Middle frontal gyrus (tissue), 1 donor: ENCODE measurements around the gene ALPK3.

Experiments used
- DNase-seq: peaks from one replicate; pipeline ENCODE4 v3.0.0-alpha.2; 2015; ENCODE audit warnings: low spot score; ENCODE audit errors: extremely low spot score

ALPK3 gene, protein sequence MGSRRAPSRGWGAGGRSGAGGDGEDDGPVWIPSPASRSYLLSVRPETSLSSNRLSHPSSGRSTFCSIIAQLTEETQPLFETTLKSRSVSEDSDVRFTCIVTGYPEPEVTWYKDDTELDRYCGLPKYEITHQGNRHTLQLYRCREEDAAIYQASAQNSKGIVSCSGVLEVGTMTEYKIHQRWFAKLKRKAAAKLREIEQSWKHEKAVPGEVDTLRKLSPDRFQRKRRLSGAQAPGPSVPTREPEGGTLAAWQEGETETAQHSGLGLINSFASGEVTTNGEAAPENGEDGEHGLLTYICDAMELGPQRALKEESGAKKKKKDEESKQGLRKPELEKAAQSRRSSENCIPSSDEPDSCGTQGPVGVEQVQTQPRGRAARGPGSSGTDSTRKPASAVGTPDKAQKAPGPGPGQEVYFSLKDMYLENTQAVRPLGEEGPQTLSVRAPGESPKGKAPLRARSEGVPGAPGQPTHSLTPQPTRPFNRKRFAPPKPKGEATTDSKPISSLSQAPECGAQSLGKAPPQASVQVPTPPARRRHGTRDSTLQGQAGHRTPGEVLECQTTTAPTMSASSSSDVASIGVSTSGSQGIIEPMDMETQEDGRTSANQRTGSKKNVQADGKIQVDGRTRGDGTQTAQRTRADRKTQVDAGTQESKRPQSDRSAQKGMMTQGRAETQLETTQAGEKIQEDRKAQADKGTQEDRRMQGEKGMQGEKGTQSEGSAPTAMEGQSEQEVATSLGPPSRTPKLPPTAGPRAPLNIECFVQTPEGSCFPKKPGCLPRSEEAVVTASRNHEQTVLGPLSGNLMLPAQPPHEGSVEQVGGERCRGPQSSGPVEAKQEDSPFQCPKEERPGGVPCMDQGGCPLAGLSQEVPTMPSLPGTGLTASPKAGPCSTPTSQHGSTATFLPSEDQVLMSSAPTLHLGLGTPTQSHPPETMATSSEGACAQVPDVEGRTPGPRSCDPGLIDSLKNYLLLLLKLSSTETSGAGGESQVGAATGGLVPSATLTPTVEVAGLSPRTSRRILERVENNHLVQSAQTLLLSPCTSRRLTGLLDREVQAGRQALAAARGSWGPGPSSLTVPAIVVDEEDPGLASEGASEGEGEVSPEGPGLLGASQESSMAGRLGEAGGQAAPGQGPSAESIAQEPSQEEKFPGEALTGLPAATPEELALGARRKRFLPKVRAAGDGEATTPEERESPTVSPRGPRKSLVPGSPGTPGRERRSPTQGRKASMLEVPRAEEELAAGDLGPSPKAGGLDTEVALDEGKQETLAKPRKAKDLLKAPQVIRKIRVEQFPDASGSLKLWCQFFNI (N-terminal part only)

DNA sequence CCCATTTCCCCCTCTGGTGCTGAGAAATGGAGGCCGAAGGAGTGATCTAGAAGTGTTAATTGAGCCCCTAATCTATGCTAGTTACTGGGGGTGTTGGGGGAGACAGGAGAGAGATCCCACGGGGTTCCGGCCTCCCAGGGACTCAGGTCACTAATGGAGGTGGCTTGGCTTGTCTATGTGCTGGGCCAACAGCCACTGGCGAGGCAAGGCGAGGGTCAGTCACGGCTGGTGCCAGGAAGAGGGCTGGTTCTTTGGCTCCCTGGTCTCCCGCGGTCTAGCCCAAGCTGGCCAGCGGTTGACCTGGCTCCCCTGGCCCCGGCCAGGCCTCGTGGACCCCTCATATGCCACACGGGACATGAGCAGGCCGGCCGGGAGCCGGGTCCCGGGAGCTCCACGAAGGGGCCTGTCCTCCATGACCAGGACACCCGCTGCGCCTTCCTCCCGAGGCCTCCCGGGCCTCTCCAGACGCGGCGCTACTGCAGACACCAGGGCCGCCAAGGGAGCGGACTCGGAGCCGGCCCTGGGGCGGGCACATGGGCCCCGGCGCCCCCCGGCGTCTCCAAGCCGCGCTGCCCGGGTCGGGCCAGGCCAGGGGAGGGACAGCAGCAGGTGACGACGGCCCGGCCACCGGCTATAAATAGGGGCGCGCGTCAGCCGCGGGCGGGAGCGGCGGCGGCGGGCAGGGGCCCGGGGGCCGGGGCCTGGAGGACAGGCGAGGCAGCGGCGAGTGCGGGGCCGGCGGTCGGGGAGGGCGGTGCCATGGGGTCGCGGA lies at the start of gene ALPK3:
ALPK3 (plus strand) TSS at position 663 of the 772 bp plus-strand sequence; CDS start at position 760, 97 bp downstream.
- no peak for DNase-seq

DNA sequence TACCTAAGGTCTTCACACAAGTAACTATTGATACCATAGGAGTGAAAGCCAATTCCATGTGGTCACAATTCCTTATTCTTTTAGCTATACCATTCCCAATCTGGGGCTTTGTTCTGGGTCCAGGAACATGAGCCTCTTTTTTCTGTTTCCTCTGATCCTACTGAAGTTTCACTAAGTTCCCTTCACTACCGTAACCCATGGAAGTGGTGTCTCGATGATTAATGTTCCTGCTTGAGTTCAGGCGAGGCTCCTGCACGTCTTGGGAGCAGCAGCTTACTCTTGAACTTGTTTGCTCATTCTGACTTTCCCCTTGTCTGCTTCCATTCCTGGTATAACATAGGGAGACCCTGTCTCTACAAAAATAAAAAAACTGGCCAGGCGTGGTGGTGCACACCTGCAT lies 45.1 kb upstream of the ALPK3 start:
- DNase-seq, result no peak

DNA sequence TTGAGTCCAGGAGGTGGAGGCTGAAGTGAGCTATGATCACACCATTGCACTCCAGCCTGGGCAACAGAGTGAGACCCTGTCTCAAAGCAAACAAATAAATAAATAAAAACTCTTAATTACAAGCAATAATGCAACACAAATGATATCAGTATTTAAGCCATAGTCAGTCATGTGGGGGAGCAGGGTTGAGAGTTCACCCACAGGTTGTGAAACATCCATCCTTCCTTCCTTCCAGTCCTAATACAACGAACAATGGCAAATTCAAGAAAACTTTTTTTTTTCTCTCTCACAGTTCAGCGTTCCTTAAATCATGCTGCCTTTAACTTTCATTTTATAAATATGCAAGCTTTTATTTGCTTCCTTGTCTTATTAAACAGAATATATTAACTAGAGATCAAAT lies 44.7 kb upstream of the ALPK3 start:
- DNase-seq, result no peak

DNA sequence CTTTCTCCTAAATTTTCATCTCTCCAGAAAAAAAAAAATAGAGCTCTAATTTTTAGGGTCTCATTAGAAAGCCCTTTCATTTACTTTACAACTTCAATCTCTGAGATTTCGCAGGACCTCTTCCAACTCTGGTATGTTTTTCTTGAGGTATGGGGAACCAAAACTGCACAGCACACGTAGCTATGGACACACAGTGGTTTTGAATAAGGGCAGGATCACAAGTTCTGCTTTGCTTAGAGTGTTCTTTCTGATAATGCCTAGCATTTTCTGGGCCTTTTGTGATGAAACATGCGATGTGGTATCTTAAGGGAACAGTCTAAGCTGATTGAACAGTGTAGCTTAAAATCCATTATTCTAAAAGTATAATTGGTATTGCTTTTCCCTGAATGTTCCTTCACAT lies 43.4 kb upstream of the ALPK3 start:
- DNase-seq, result no peak

DNA sequence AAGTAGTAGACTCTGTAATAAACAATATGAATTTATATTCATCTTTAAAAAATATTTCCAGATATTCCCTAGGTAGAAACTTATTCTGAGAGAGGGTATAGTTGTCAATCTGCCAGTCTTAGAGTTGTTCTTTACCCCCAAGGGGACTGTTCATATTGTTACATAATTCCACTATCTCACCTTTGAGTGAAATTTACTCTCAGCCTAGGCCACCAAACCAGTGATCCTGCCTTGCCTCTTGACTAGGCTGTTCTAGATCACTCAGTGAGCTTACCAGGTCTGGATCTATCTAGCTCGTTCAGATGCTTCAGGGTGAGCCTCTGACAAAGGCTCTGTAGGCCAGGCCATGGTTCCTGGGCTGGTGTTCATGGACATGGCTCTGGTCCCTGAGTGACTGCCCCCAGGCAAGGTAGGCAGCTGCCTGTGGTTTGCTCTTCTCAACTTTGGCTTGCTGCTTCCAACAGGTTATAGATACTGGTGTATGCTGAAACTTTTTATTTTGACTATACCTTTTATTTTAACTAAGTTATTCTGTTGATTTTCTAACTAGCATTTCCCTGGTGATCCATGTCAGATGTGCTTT lies 41.2 kb upstream of the ALPK3 start:
- no peak for DNase-seq

DNA sequence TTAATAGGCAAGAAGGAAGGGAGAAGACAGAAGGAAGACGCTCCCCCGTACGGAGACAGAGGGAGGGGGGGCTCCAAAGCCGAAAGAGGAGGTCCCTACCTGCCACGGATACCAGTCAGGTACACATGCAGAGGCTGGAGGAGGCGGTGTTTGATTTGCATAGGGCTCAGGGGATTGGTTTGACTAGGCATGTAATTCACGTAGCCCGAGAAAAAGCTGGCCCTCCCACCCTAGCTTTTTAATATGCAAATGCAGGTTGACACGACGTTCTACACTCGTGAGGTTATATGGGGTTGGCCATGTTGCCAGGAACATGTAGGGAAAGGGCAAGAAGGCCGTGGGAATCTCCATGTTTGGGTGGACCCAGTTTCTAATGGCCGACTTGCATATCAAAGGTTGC lies 39.0 kb upstream of the ALPK3 start:
- DNase-seq, result no peak

DNA sequence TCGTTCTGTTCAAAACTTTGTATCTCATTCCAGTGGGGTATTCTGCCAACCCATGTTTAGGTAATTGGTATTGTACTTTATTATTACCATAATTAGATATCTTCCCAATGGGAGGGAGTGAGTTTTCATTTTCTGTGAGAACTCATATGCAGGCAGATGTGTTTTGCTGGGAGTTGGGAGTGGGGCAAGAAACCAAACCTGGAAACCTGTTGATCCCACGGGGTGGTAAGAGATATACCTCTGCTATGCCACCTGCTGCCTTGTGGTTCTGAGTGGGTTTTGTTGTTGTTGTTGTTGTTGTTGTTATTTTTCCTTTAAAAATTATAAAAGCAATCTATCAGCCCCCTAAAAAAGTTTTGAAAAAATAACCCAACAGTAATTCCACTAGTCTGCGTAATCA lies 36.7 kb upstream of the ALPK3 start:
- DNase-seq, result no peak

DNA sequence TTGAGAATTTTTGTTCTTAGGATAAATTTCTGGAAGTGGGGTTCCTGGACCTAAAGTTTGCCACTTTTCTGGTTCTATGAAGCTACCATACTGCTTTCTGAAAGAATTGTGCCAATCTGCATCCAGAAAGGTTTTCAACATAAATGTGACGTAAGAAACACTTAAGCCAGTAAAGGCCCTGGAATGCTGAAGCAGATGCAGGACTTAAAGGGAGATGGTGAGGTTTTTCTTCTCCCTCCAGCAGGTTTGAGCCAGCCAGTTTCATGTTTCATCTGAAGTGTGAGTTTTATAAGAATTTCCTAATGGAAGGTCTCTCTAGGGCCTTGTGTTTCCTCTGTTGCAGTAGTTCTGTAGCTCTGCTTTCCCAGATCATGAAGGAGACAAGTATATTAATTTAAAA lies 35.7 kb upstream of the ALPK3 start:
- no peak for DNase-seq

DNA sequence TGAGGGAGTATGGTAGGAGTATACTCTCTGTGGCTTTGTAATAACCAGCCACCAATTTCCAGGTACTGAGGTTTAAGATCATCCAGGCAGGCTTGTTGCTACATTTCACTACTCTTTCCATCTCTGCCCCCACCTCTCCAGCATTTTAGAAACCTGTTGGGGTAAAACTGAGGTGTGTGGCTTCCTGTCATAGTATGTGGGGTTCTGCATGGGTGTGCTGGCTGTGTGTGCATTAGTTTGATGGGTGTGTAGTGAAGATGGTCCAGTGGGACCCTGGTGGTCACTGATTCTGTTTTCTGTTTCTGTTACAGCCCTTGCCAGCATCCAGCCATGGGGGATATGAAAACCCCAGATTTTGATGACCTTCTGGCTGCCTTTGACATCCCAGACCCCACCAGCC lies 34.8 kb upstream of the ALPK3 start:
- DNase-seq, result no peak

DNA sequence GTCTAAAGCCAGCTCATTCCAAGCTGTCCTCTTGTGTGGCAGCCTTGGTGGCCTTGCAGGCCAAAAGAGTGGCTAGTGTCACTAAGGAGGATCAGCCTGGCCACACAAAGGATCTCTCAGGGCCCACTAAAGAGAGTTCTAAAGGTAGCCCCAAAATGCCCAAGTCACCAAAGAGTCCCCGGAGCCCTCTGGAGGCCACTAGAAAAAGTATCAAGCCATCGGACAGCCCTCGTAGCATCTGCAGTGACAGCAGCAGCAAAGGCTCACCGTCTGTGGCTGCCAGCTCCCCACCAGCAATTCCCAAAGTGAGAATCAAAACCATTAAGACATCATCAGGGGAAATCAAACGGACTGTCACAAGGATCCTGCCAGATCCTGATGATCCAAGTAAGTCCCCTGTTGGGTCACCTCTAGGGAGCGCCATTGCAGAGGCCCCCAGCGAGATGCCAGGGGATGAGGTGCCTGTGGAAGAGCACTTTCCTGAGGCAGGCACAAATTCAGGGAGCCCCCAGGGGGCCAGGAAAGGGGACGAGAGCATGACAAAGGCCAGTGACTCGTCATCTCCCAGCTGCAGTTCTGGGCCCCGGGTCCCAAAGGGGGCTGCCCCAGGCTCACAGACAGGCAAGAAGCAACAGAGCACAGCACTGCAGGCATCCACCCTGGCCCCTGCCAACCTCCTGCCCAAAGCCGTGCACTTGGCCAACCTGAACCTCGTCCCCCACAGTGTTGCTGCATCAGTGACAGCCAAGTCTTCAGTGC lies 33.5 kb upstream of the ALPK3 start:
- DNase-seq, result no peak

DNA sequence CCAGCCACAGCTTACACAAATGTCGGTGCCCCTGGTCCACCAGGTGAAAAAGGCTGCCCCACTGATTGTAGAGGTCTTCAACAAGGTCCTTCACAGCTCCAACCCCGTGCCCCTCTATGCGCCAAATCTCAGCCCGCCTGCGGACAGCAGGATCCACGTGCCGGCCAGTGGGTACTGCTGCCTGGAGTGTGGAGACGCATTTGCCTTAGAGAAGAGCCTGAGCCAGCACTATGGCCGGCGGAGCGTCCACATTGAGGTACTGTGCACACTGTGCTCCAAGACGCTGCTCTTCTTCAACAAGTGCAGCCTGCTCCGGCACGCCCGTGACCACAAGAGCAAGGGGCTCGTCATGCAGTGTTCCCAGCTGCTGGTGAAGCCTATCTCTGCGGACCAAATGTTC lies 32.9 kb upstream of the ALPK3 start:
- no peak for DNase-seq

DNA sequence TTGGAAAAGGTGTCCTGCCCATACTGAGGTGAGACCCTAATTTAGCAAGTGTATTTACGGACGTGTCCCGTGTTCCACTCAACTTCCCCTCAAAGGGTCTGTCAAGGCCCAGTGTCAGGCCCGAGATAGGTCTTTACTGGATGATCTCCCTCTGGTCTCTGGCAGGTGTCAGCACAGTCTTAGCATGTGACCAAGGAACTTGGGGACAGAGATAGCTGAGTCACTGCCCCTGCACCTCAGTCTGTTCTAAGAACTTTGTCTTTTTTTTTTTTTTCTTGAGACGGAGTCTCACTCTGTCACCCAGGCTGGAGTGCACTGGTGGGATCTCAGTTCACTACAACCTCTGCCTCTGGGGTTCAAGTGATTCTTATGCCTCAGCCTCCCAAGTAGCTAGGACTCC lies 32.1 kb upstream of the ALPK3 start:
- DNase-seq, result no peak

DNA sequence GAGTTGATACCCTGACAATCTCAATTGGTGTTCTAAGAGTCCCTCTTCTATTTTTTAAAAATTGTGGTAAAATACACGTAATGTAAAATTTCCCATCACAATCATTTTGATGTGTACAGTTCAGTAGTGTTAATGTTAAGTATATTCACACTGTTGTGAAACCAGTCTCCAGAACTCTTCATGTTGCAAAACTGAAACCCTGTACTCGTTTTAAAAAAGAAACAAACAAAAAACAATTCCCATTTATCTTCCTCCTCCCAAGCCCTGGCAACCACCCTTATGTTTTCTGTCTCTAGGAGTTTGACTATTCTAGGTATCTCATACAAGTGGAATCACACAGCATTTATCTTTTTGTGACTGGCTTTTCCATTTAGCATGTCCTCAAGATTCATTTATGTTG lies 28.7 kb upstream of the ALPK3 start:
- no peak for DNase-seq

DNA sequence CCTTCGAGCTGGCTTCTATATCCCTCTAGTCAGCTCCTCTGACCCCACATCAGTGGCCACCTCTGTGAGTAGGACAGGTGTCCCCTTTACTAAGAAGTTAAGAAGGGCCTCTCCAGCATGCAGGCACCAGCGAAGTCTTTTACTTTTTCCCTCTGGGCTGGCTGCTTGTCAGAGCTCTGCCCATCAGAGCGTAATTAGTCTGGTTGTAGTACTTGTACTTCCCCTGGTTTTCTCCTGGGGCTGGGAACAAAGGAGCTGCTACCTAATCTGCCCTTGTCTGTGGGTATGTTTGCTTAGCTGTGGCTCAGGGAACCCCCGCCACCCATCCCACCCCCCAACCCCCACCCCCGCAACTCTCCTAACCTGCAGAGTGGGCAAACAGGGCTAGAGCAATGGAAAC lies 27.4 kb upstream of the ALPK3 start:
- no peak for DNase-seq

DNA sequence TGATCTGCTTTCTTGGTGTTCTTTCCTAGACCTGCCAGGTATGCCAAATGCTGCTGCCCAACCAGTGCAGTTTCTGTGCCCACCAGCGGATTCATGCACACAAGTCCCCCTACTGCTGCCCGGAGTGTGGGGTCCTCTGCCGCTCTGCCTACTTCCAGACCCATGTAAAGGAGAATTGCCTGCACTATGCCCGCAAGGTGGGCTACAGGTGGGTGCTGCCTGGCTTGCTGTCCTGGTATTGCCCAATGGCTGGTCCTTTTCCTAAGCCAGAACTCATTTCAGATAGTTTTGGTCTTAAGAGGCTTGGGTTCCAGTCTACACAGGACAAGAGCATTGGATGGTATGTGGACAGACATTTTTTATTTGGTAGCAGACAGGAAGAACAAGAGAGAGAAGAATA lies 26.5 kb upstream of the ALPK3 start:
- no peak for DNase-seq

DNA sequence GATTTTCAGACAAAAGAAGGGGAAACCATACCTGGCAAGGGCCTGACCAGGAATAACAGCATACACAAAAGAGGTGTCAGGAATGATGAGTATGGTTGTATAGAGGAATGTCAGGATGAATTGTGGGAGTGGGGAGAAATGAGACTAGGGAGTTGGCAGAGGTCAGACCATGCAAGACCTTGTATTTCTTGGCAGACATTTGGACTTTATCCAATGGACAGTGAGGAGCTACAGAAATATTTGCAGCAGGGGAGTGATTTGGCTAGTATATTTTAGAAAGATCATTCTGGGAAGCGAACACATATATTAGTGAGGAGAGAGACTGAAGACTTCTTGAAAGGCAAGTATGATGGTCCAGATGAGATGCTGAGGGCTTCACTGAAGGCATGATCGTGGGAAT lies 25.4 kb upstream of the ALPK3 start:
- no peak for DNase-seq

DNA sequence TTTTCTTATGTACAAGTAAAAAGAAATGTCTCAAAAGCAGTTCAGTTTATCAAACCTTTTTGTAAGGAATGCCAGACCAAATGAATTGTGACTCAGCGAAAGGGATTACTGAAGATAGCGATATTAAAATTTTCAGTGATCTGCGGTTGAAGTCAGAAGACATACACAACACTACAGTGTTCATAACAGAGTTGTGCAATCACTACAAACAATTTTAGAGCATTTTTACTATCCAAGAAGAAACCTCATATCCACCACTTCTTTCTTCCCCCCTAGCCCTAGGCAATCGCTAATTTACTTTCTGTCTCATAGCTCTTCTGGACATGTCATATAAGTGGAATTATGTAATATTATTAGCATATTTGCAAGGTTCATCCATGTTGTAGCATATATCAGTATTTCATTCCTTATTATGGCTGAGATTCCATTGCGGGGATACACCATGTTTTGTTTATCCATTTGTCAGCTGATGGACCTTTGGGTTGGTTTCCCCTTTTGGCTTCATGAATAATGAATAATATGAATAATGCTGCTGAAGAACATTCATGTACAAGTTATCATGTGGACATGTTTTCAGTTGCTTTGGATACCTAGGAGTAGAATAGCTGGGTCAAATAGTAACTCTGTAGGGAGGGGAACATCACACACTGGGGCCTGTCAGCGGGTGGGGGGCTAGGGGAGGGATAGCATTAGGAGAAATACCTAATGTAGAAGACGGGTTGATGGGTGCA lies 23.6 kb upstream of the ALPK3 start:
- DNase-seq, result no peak

DNA sequence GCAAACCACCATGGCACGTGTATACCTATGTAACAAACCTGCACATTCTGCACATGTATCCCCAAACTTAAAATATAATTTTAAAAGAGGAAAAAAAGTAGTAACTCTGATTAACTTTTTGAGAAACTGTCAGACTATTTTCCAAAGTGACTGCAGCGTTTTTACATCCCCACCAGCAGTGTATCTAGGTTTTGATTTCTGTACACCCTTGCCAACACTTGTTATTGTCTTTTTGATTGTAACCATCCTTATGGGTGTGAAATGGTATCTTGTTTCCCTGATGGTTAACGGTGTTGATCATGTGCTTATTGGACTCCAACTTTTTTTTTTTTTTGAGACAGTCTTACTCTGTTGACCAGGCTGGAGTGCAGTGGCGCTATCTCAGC lies 23.0 kb upstream of the ALPK3 start:
- no peak for DNase-seq

DNA sequence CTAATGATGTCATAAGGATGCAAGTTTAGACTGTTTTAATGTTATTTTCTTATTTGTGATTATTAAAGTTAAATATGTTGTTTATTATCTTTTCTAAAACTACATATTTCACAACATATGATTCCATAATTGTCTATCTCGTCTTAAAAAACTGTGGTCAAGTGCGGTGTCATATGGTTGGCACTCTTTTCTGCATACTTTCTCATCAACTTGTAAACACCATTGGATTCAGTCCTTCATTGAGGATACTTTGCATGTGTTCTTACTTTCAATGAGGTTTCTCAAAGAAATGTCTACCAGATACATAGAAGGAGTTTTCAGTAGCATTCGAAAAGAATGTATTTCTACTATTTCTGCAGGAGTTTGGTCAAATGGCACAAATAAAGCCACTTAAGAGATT lies 22.0 kb upstream of the ALPK3 start:
- DNase-seq, result no peak
